Raji (cell line): Measurements from ENCODE around the gene COL18A1.

Experiments
- POLR2A ChIP-seq: IDR thresholded peaks from 2 replicates; pipeline ENCODE4 v1.6.1; 2011; ENCODE audit warnings: low read depth, low read length, control low read depth; ENCODE audit not compliant: insufficient read depth

COL18A1 gene

GRCh38 chr21:45454926-45455673, 50.1 kb downstream of the COL18A1 start:
- no peak for TF ChIP-seq POLR2A

GRCh38 chr21:45455674-45456583, 51.0 kb downstream of the COL18A1 start:
- TF ChIP-seq POLR2A = no peak

GRCh38 chr21:45456584-45457160, 51.7 kb downstream of the COL18A1 start:
- TF ChIP-seq POLR2A = no peak

GRCh38 chr21:45457161-45457831, 52.3 kb downstream of the COL18A1 start:
- TF ChIP-seq POLR2A = no peak

GRCh38 chr21:45457832-45458172, 52.8 kb downstream of the COL18A1 start:
- TF ChIP-seq POLR2A = no peak

- TF ChIP-seq POLR2A = no peak
These were observed 53.6 kb downstream of the COL18A1 start for GRCh38 chr21:45458281-45459170.

- no peak for TF ChIP-seq POLR2A
These were observed 54.4 kb downstream of the COL18A1 start for GRCh38 chr21:45459171-45460010.

GRCh38 chr21:45460011-45460565, 55.1 kb downstream of the COL18A1 start:
- TF ChIP-seq POLR2A = no peak

- no peak for TF ChIP-seq POLR2A
These were observed 55.8 kb downstream of the COL18A1 start for GRCh38 chr21:45460611-45461368.

- TF ChIP-seq POLR2A = no peak
These were observed 56.4 kb downstream of the COL18A1 start for GRCh38 chr21:45461369-45461750.

GRCh38 chr21:45461806-45462341, 56.9 kb downstream of the COL18A1 start:
- TF ChIP-seq POLR2A = no peak

- TF ChIP-seq POLR2A = no peak
These were observed 58.9 kb downstream of the COL18A1 start for GRCh38 chr21:45463871-45464270.
